HG03520 (cell line): ENCODE results near the gene PEX11B.
"Not testable (repeated sequence)": the region's sequence is repeated elsewhere in the genome, so short reads cannot be mapped to it uniquely, and the experiment has no call there.

Source experiments
- ATAC-seq: cut with Tn5 transposase; IDR thresholded peaks from one replicate; pipeline ENCODE4 v1.9.1; 2021; ENCODE audit warnings: mild to moderate bottlenecking, moderate library complexity; ENCODE audit not compliant: unreplicated experiment

PEX11B gene

DNA sequence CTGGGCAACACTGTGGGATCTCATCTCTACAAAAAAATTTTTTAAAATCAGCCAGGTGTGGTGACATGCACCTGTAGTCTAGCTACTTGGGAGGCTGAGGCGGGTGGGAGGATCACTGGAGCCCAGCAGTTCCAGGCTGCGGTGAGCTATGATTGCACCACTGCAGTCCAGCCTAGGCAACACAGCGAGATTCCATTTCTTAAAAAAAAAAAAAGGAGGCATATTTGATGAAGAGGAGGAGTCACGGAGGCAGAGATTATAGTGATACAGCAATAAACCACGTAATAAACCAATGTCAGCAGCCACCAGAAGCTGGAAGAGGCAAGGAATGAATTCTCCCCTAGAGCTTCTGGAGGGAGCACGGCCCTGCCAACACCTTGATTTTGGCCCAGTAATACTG lies 35.3 kb upstream of the PEX11B start:
- no peak for ATAC-seq

DNA sequence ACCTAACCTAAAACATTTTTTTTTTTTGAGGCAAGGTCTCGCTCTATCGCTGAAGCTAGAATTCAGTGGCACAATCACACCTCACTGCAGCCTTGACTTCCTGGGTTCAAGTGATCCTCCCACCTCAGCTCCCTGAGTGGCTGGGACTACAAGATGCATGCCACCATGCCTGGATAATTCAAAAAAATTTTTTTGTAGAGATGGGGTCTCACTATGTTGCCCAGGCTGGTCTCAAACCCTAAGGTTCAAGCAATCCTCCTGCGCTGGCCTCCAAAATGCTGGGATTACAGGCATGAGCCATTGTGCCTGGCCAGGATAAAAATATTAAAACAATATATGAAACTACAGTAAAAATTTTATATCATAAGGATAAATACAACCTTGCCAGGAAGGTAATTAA lies 34.4 kb upstream of the PEX11B start:
- no peak for ATAC-seq

DNA sequence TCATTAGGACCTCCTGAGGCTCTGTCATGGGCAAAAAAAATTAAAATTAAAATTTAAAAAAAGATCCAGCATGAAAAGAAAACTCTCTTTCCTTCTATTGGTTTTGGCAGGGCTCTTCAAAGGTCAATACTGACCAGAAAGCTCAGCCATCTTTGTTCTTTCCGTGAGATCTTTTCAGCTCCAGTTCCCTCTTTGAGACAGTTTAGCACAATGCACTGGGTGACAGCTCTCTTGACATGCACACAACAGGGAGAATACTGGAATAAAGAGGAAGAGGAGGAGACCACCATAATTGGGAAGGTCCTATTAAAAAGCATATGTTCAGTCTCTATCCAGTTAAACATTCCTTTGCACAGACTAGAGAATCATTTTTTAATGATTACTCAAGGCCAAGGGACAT lies 33.0 kb upstream of the PEX11B start:
- no peak for ATAC-seq

DNA sequence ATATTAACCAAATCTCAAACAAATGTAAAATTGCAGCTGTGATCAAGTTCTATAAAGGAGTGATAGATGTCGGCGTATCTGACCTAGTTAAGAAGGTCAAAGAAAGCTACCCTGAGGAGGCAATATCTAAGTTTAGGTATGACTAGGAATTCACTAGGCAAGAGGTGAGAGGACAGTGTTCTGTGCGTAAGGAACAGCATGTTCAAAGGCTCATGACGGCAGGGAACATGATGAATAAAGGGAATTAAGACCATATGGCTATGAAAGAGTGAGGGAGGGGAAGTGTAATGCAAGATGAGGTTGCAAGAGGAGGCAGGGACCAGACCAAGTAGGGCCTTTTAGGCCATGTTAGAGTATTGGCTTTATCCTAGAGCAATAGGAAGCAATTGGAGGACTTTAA lies 30.7 kb upstream of the PEX11B start:
- no peak for ATAC-seq

DNA sequence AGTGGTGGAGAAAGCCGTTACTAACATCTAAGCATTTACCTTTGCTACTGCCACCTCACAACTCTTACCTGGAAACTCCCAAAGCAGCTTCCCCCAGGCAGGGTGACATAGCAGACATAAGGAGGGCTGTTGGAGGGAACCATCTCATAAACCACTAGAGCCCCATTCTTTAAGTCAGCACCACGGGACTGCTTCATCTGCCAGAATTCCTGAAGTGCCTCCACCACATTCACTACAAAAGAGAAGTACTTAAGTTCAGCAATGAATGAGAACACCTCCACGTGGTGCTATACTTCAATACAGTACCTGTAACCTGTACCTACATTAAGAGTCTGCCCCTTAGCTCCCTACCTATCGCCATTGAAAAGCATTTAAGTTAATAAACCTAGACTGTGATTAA lies 29.0 kb upstream of the PEX11B start:
- ATAC-seq: no peak

DNA sequence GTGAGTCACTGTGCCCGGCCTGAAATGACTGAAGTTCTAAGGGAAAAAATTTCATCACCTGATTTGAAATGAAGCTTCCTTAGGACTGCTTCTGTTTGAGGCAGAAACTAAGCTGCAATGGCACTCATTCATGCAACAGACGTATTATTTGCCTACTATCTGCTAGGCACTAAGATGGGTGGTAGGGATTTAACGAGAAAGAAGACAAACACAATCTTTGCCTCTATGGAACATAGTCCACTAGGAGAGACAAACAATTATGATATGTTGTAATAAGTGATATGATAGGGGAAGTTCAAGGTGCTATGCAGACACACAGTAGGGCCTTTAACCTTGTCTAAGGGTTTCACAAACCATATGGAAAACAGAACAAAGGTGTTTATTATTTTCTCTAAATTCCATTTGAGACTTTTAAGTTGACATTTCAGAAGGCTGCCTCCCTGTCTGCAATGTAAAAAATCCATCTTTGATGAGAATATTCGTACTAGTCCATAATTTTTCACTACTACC lies 28.0 kb upstream of the PEX11B start:
- no peak for ATAC-seq

DNA sequence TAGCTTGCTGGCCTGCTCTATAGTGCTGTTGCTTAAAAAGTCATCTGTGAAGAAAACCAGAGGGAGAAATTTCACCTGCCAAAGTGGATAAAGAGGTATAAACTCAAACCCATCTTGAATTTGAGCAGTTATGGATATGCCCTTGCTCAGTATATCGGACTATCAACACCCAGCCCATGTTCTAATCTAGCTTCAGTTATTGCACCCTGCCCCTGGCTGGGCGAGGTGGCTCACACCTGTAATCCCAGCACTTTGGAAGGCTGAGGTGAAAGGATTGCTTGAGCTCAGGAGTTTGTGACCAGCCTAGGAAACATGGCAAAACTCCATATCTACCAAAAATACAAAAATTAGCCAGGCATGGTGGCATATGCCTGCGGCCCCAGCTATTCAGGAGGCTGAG lies 26.0 kb upstream of the PEX11B start:
- ATAC-seq: no peak

DNA sequence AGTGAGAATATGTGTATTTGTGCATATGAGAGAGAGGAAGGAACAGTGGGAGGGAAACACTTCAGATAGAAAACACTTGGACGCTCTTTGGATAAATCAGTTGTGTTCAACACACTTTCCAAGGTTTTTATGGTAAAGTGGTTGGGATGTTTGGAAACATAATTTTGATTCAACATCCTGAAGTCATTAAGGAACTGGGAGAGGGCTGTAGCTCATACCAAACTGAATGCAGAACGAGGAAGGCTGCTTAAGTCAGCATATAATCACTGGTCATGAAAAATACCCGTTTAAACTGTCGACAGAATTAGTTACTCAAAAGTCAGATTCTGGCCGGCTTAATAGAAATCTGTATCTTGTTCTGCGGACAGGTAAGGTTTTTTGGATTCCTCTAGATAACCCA lies 24.4 kb upstream of the PEX11B start:
- ATAC-seq: no peak

DNA sequence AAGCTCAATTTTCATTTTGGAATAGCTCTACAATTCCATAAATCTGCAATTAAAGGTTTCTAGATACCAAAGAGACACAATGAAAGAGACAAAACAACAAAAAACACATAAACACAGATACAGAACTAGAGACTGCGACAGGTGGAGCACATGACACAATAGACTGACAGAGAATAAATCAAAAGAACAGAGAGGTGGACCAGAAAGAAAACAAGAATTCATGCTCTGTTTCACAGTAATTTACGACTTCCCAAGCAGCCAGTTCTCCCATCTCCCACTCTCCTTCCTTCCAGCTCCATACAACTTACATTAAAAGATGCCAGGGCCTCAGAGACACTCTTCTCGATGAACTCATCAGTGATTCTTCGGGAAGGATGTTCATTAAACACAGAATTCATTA lies 23.9 kb upstream of the PEX11B start:
- no peak for ATAC-seq

DNA sequence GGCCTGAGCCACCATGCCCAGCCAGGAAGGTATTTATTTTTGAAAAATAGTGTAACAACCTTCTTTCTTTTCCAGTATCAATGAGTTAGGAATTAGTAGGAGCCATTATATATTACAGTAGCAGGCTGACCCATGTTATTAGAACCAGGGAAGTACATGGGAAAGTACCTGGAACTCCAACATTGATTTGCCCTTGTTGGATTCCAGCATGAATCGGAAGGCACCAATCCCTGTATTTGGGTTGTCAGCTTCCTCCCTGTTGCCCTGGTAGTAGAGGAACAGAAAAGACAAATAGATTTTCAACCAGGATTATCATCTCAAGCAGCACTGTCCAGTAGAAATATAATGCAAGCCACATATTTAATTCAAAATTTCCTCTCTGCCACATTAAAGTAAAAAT lies 18.9 kb upstream of the PEX11B start:
- ATAC-seq: no peak

DNA sequence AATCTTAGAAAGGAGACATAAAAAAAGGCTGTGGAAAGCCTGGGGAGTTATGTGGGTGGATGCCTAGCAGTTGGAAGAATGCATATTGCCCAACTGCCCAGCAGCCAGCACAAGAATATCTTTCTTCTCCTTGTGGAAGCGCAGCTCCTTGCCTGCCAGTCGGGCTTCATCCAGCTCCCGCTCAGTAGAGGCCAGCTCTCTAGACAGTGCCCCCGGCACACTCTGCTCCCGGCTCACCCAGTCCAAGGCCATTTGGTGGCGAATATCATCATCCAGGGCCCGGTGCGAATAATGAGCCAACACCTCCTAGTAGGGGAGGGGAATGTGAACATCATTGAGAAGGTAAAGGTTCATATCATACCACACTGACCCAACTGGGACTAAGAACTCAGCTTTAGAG lies 17.7 kb upstream of the PEX11B start:
- no peak for ATAC-seq

DNA sequence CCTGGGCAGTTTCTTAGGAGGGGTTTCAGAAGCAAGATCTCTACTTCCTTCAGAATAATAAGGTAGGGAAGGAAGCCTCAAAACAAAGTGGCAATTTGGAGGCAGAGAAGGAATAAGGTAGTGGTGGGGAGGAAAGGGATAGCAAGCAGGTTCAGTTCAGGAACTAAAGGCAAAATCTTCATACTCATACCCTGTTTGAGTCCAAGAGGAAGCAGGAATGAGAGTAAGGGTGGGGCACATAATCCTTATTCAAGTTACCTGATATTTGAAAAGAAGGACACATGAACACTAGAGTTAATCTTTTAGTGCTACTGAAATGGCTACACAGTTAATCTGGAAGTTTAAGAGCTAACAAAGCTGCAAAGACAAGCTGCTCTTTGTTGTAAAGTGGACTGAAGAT lies 17.2 kb upstream of the PEX11B start:
- no peak for ATAC-seq

DNA sequence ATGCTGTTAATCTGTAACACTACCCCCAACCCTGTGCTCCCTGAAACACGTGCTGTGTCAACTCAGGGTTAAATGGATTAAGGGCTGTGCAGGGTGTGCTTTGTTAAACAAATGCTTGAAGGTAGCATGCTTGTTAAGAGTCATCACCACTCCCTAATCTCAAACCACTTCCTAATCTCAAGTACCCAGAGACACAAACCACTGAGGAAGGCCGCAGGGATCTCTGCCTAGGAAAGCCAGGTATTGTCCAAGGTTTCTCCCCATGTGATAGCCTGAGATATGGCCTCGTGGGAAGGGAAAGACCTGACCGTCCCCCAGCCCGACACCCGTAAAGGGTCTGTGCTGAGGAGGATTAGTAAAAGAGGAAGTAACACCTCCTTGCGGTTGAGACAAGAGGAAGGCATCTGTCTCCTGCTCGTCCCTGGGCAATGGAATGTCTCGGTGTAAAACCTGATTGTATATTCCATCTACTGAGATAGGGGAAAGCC lies 14.0 kb upstream of the PEX11B start:
- ATAC-seq: not testable (repeated sequence)

DNA sequence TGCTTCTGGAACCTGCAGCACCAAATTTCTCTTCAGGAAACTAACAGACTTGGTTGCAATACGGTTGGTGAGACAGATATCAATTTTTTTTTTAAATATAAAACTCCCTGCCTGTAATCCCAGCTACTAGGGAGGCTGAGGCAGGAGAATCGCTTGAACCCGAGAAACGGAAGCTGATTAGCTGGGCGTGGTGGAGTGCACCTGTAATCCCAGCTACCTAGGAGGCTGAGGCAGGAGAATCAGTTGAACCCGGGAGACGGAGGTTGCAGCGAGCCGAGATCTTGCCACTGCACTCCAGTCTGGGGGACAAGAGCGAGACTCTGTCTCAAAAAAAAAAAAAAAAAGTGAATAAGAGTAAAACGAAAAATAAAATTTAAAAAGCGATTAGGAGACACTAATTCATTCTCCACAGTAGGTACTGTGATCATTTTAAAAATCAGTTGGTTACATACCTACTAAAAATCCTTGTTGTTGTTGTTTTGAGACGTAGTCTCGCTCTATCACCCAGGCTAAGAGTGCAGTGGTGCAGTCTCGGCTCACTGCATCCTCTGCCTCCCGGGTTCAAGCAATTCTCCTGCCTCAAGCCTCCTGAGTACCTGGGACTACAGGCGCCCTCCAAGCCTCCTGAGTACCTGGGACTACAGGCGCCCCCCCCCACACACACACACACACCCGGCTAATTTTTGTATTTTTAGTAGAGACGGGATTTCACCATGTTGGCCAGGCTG lies 9.6 kb upstream of the PEX11B start:
- no peak for ATAC-seq

DNA sequence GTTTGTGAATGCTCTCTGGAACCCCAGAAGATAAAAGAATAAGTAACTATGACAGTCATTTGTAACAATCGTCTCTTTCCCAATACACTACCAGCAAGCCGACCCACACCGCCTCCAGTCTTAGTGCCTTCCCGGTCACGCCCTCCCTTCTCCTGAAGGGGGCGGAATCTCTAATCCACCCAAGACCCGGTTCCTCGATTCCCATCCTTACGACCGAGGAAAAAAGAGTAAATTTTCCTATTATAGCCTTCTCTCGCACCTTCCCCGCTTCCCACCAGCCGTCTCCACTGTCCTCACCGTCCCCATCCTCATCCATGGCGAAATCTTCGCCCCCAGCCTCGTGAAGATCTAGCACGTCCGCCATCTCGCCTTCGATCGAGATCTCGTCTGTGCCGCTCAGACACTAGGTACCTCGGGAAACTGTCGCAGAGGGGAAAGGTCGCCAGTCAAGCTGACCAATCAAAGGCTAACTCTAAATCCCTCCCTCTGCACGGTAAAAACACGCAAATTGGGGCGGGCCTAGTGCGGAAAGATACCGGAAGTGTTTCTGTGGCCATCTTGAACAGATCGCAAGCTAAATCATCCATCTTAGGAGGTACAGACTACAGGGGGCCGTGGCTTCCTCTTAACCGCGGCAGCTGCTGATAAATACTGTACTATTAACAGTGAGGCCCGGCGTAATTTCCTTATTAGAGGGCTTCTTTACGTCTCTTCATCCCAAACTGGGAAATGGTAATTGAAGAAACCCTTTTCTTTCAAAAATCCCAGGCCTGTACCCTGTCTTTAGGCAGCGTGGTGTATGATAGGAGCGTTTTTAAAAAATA lies 8.8 kb upstream of the PEX11B start, which contains the start of gene RBM8A:
Gene RBM8A, minus strand, starts transcription at position 422 of the 824 bp plus-strand sequence. Its CDS starts 58 bp downstream, at position 364.
- peak; percentile 96 for ATAC-seq

DNA sequence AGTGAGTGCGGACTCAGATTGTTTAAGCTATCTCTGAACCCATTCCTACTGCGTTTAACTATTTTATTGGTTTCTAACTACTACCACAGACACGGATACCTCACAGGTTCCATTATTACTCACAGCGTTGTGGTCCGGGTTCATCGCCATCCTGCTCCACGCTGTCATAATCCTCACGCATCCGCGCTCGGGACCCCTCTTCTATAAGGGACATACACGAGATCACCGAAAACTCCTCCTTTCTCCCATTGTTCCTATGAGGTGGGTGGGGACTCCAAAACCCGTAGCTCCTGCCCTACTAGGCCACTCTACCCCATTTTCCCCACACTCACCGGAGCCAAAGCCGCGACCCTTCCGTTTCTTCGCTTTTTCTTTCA lies 8.2 kb upstream of the PEX11B start:
- peak; percentile 3 for ATAC-seq

DNA sequence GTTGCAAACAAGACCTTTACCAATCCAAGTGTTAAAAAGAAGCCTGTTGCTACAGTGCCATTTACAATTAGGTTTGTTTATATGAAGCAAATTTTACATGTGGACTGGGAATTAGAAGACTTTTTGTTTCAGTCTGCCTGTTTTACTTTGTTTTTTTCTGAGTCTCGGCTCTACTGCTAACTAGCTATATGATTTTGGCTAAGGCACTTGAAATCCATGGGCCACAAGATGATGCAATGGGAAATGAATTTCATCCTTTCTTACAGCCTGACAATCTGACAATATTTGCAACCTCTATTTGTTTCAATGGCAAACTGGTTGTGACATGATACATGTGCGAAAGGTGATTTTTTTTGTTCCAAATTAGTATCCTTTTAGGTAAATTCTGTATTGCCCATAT lies 3.7 kb upstream of the PEX11B start:
- no peak for ATAC-seq

DNA sequence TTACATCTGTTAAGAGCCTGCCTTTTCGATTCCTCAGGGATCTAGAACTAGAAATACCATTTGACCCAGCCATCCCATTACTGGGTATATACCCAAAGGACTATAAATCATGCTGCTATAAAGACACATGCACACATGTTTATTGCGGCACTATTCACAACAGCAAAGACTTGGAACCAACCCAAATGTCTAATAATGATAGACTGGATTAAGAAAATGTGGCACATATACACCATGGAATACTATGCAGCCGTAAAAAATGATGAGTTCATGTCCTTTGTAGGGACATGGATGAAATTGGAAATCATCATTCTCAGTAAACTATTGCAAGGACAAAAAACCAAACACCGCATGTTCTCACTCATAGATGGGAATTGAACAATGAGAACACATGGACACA lies 1.8 kb upstream of the PEX11B start:
- not testable (repeated sequence) for ATAC-seq

DNA sequence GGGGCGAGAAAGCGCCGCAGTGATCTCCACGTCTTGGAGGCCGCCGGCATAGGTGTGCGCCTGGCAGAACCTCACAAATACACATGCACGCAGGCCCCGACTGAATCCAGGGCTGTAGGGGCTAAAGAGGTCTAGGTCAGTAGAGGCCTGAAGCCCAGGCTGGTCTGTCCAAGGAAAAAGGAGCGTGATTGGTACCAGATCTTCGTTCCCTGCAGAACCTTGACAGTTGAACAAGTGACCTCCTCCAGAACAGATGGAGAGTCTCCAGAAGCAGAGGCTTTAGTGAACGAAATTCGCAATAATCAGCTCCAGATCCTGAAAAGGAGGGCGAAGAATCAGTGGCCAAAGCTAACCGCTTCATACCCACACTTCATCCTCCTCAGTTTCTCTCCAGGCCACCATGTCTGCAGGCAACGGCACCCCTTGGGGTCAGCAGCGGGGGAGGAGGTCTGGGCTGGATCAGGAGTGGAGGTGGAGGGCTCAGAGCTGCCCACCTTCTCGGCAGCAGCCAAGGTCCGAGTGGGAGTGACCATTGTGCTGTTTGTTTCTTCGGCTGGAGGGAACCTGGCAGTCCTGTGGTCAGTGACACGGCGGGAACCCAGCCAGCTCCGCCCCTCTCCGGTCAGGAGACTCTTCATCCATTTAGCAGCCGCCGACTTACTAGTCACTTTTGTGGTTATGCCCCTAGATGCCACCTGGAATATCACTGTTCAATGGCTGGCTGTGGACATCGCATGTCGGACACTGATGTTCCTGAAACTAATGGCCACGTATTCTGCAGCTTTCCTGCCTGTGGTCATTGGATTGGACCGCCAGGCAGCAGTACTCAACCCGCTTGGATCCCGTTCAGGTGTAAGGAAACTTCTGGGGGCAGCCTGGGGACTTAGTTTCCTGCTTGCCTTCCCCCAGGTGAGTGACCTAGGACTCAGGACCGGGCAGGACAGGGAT lies 749 bp upstream of the PEX11B start:
- ATAC-seq: no peak

DNA sequence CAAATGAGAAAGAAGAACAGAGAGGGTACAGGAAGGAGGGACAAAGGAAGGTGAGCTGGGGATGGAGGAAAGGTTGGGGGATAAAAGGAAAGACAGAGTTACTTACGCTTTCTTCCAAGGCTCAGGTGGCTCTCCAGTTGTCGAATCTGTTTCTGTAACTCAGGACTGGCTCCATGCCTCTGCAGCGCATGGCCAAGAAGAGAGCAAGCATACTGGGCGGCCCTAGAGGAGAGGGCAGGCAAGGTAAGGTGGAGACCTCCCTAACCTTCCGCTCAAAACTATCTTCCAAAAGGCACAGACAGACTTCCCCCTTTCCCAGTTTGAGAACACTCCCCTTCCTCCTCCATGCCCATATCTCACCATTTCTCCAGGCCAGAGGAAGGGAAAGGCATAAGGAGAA lies 922 bp downstream of the PEX11B start:
- ATAC-seq: no peak

DNA sequence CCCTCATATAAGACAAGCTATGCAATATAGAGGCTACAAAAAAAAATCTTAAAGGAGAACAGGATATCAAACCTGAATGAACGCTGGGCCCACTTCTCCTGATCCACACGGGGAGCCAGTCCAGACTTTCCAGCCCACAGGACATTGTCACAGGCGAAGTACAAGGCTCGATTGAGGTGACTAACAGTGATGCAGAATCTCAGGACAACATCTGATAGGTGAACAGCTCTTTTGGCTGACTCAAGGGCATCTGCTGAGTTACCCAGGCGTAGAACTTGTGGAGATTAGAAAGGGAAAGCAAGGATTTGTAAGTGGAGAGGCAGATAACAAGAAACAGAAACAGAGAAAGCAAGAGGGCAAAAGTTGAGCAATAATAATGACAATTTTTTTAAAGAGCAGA lies 1.8 kb downstream of the PEX11B start:
- no peak for ATAC-seq
